ENCODE measurements around the gene SLC29A1. TPM values are rescaled to one million over a fixed set of nuclear protein-coding genes. Genes with fewer than 3 reads are reported as not detected.

SLC29A1 gene
- total and polyA plus RNA-seq, 4 donors: 15.1 to 67.2 (median 16.7) TPM

DNA sequence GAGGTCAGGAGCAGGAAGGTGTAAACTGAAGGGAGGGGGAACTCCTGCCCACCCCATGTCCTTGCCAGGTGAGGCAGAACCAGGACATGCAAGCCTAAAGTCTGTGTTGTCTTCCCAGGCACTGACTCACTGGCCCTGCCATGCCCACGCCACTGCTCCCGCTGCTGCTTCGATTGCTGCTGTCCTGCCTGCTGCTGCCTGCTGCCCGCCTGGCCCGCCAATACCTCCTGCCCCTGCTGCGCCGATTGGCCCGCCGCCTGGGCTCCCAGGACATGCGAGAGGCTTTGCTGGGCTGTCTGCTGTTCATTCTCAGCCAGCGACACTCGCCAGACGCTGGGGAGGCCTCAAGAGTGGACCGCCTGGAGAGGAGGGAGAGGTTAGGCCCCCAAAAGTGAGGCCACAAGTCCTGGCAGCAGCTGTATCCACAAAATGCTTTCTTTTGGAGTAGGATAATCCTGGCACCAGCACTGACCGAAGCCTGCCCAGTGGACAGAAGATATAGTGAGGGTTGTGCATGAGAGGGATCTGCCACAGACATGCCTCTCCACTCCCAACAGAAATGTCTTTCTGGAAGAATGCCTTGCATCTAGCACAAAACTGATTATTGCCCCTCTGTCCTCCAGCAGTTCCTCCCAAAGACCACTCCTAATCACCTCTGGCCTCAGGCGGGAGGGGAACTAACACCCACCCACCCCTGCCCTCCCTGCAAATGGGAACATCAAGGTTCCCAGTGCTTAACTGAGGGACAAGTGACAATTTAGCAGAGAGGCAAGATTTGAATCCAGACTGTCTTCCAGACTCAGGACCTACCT lies 5.9 kb upstream of the SLC29A1 start (continued):
- TF ChIP-seq, protein P1, sequence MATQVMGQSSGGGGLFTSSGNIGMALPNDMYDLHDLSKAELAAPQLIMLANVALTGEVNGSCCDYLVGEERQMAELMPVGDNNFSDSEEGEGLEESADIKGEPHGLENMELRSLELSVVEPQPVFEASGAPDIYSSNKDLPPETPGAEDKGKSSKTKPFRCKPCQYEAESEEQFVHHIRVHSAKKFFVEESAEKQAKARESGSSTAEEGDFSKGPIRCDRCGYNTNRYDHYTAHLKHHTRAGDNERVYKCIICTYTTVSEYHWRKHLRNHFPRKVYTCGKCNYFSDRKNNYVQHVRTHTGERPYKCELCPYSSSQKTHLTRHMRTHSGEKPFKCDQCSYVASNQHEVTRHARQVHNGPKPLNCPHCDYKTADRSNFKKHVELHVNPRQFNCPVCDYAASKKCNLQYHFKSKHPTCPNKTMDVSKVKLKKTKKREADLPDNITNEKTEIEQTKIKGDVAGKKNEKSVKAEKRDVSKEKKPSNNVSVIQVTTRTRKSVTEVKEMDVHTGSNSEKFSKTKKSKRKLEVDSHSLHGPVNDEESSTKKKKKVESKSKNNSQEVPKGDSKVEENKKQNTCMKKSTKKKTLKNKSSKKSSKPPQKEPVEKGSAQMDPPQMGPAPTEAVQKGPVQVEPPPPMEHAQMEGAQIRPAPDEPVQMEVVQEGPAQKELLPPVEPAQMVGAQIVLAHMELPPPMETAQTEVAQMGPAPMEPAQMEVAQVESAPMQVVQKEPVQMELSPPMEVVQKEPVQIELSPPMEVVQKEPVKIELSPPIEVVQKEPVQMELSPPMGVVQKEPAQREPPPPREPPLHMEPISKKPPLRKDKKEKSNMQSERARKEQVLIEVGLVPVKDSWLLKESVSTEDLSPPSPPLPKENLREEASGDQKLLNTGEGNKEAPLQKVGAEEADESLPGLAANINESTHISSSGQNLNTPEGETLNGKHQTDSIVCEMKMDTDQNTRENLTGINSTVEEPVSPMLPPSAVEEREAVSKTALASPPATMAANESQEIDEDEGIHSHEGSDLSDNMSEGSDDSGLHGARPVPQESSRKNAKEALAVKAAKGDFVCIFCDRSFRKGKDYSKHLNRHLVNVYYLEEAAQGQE (IDR thresholded peaks at IDR 0.05): no peak
- TF ChIP-seq TAF1 (conservative IDR thresholded peaks at IDR 0.05): no peak
- TF ChIP-seq NR2F2 (IDR thresholded peaks at IDR 0.05): no peak
- peak in 1 of 2 donors; percentile 36 for TF ChIP-seq RXRA (IDR thresholded peaks at IDR 0.05)

GRCh38 chr6:44219053-44219814 lies 4.2 kb upstream of the SLC29A1 start:
- Histone ChIP-seq H3K9ac (ENCODE audit: low read depth in 1 of 2, low read length in 2 of 2) (peak overlapping the region; percentile 36 to 59), H3K27ac (ENCODE audit: low read depth in 1 of 2, low read length in 2 of 2) (peak overlapping the region; percentile 82 to 86), H3K27me3 (ENCODE audit: control insufficient read depth in 4 of 4, insufficient read depth in 4 of 4, low read length in 3 of 4) (no peaks in the 10 kb centered on the region), H3K4me1 (ENCODE audit: control insufficient read depth in 4 of 4, insufficient read depth in 4 of 4, low read length in 3 of 4) (peaks cover 38 to 69% (median 49%) of the 10 kb centered on the region in 4 donors), H3K36me3 (ENCODE audit: control insufficient read depth in 4 of 4, insufficient read depth in 3 of 4, low read depth in 1 of 4, low read length in 3 of 4) (no peaks in the 10 kb centered on the region), H3K9me3 (ENCODE audit: control insufficient read depth in 4 of 4, low read length in 3 of 4) (no peaks in the 10 kb centered on the region), H3K4me3 (ENCODE audit: low read depth in 1 of 3, low read length in 3 of 3) (peak overlapping the region; percentile 32 to 57 (median 41))
- WGBS: 2% methylated on average over 45 of the region's 45 CpGs
- TF ChIP-seq RXRA (IDR thresholded peaks at IDR 0.05) (peak; percentile 19 to 40), TAF1 (conservative IDR thresholded peaks at IDR 0.05) (no peak), RAD21 (IDR thresholded peaks at IDR 0.05) (no peak), YY1 (IDR thresholded peaks at IDR 0.05) (peak; percentile 38)
- DNase-seq (ENCODE audit: low spot score): peak; percentile 72

DNA sequence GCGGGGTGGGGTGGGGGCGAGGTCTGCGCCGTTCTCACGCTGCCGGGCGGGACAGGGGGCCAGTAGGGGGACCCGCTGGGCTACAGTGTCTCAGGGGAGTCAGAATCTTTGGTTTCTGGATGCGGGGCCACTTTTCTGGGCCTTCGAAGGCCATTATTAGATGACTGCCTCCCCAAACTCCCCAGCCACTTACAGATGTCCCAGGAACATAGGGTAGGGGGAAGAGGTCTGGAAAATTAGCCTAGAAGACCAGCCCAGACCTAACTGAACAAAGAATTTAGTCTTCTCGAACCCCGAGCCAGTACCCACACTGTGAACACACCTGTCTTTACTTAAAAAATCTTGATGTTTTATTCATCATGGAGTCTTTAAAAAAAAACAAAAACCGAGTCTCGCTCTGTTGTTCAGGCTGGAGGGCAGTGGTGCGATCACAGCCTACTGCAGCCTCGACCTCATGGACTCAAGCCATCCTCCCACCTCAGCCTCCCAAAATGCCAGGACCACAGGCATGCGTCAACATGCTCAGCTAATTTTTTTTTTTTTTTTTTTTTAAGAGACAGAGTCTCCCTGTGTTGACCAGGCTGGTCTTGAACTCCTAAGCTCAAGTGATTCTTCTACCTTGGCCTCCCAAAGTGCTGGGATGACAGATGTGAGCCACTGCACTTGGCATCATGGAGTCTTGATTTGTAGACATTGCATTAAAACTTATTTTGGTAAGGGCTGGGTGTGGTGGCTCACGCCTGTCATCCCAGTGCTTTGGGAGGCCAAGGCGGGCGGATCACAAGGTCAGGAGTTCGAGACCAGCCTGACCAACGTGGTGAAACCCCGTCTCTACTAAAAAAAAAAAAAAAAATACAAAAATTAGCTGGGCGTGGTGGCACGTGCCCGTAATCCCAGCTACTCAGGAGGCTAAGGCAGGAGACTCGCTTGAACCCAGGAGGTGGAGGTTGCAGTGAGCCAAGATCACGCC lies 3.3 kb upstream of the SLC29A1 start:
- Histone ChIP-seq H3K36me3 (ENCODE audit: control insufficient read depth in 4 of 4, insufficient read depth in 3 of 4, low read depth in 1 of 4, low read length in 3 of 4) (no peaks in the 10 kb centered on the region), H3K27ac (ENCODE audit: low read depth in 1 of 2, low read length in 2 of 2) (peak overlapping the region; percentile 86 to 95), H3K9me3 (ENCODE audit: control insufficient read depth in 4 of 4, low read length in 3 of 4) (no peaks in the 10 kb centered on the region), H3K9ac (ENCODE audit: low read depth in 1 of 2, low read length in 2 of 2) (peak overlapping the region; percentile 59 to 61), H3K4me3 (ENCODE audit: low read depth in 1 of 3, low read length in 3 of 3) (peak overlapping the region in 1 of 3 donors; percentile 57), H3K27me3 (ENCODE audit: control insufficient read depth in 4 of 4, insufficient read depth in 4 of 4, low read length in 3 of 4) (no peaks in the 10 kb centered on the region), H3K4me1 (ENCODE audit: control insufficient read depth in 4 of 4, insufficient read depth in 4 of 4, low read length in 3 of 4) (peaks cover 41 to 78% (median 58%) of the 10 kb centered on the region in 4 donors)
- whole genome bisulfite sequencing: 58% methylated on average over 28 of the region's 28 CpGs
- no peak for DNase-seq (ENCODE audit: low spot score)
- TF ChIP-seq YY1 (IDR thresholded peaks at IDR 0.05): no peak
- no peak for TF ChIP-seq ZBTB33 (IDR thresholded peaks at IDR 0.05)
- TF ChIP-seq, protein P2, sequence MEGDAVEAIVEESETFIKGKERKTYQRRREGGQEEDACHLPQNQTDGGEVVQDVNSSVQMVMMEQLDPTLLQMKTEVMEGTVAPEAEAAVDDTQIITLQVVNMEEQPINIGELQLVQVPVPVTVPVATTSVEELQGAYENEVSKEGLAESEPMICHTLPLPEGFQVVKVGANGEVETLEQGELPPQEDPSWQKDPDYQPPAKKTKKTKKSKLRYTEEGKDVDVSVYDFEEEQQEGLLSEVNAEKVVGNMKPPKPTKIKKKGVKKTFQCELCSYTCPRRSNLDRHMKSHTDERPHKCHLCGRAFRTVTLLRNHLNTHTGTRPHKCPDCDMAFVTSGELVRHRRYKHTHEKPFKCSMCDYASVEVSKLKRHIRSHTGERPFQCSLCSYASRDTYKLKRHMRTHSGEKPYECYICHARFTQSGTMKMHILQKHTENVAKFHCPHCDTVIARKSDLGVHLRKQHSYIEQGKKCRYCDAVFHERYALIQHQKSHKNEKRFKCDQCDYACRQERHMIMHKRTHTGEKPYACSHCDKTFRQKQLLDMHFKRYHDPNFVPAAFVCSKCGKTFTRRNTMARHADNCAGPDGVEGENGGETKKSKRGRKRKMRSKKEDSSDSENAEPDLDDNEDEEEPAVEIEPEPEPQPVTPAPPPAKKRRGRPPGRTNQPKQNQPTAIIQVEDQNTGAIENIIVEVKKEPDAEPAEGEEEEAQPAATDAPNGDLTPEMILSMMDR (IDR thresholded peaks at IDR 0.05; ENCODE audit: low read depth, low read length, missing input control): no peak
- TF ChIP-seq, protein P3, sequence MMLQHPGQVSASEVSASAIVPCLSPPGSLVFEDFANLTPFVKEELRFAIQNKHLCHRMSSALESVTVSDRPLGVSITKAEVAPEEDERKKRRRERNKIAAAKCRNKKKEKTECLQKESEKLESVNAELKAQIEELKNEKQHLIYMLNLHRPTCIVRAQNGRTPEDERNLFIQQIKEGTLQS (IDR thresholded peaks at IDR 0.05): no peak
- TF ChIP-seq TAF1 (conservative IDR thresholded peaks at IDR 0.05): no peak
- TF ChIP-seq SP1 (IDR thresholded peaks at IDR 0.05): no peak
- no peak for TF ChIP-seq EGR1 (IDR thresholded peaks at IDR 0.05; ENCODE audit: low read depth in 2 of 2)
- no peak for TF ChIP-seq HNF4G (IDR thresholded peaks at IDR 0.05)
- TF ChIP-seq NR2F2 (IDR thresholded peaks at IDR 0.05): no peak
- no peak for TF ChIP-seq FOXA2 (IDR thresholded peaks at IDR 0.05)
- TF ChIP-seq, protein P4, sequence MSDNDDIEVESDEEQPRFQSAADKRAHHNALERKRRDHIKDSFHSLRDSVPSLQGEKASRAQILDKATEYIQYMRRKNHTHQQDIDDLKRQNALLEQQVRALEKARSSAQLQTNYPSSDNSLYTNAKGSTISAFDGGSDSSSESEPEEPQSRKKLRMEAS (IDR thresholded peaks at IDR 0.05): no peak
- TF ChIP-seq HNF4A (conservative IDR thresholded peaks at IDR 0.05): no peak
- TF ChIP-seq RXRA (IDR thresholded peaks at IDR 0.05): no peak
- TF ChIP-seq GABPA (IDR thresholded peaks at IDR 0.05 in 1 of 2, conservative IDR thresholded peaks at IDR 0.05 in 1 of 2): no peak
- no peak for TF ChIP-seq JUND (IDR thresholded peaks at IDR 0.05)
- TF ChIP-seq RAD21 (IDR thresholded peaks at IDR 0.05): no peak
